Transverse colon (tissue), 3 donors: ENCODE results near the gene ZNF316.

Experiments
- POLR2A ChIP-seq: fragments of 450-650 bp; IDR thresholded peaks from one replicate; pipeline ENCODE4 v1.6.1; 2016; ENCODE audit warnings: antibody characterized with exemption, mild to moderate bottlenecking, moderate library complexity
- TF ChIP-seq, protein P1 (sequence below), 5 experiments: fragments of 200-600 bp in 3 of 5; fragments of 450-650 bp in 2 of 5; sonication (generic) in 3 of 5; IDR thresholded peaks; 1 replicate in 2 of 5; 2 replicates in 3 of 5; pipeline ENCODE4 v1.5.1; 2016 to 2017; ENCODE audit warnings: antibody characterized with exemption in 5 of 5, inconsistent platforms in 3 of 5, mild to moderate bottlenecking in 2 of 5, moderate library complexity in 1 of 5

DNA sequence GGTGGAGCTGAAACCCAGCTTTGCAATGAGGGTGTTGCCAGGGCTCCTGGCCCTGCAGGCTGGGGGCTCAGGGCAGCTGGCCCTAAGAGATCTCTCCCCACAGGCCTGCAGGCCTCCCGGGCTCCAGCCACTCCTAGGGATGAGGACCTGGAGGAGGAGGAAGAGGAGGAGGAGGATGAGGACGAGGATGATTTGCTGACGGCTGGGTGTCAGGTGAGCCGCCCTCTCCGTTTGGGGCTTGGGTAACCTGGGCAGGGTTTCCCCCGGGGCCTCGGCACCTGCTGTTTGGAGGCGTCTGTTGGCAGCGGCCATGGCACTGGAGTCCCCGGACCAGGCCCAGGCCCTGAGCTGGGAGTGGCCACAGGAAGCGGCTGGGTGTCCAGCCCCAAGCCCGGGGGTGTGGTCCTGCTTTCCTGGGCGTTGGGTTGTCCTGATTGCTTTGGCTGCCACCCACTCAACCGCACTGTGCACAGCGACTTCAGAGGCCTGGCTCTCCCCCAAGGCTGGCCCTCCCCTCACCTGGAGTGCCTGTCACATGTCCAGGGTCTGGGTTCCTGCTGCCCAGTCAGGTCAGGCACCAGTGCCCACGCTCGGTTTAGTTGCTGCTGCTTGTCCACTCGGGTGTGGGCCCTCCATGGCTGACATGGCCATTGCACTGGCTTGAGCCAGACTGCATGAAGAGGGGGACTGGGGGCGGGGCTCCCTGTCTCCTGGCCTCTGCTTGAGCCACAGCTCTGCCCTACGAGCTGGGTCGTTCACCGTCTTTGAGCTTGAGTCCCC is 5.9 kb downstream of the ZNF316 start:
- TF ChIP-seq, protein P1, sequence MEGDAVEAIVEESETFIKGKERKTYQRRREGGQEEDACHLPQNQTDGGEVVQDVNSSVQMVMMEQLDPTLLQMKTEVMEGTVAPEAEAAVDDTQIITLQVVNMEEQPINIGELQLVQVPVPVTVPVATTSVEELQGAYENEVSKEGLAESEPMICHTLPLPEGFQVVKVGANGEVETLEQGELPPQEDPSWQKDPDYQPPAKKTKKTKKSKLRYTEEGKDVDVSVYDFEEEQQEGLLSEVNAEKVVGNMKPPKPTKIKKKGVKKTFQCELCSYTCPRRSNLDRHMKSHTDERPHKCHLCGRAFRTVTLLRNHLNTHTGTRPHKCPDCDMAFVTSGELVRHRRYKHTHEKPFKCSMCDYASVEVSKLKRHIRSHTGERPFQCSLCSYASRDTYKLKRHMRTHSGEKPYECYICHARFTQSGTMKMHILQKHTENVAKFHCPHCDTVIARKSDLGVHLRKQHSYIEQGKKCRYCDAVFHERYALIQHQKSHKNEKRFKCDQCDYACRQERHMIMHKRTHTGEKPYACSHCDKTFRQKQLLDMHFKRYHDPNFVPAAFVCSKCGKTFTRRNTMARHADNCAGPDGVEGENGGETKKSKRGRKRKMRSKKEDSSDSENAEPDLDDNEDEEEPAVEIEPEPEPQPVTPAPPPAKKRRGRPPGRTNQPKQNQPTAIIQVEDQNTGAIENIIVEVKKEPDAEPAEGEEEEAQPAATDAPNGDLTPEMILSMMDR (IDR thresholded peaks at IDR 0.05), result no peak
- no peak for TF ChIP-seq POLR2A
